Karpas-422 (cell line): Measurements from ENCODE around the gene CBR3. TPM values are rescaled to one million over a fixed set of nuclear protein-coding genes. Genes with fewer than 3 reads are reported as not detected.
"Not testable (repeated sequence)": the region's sequence is repeated elsewhere in the genome, so short reads cannot be mapped to it uniquely, and the experiment has no call there.

Source experiments
- DNase-seq: peaks from one replicate; pipeline ENCODE4 v3.0.0-alpha.2; 2015
- H2AFZ ChIP-seq: fragments of 200-600 bp; sonication (generic); 2 replicates; pipeline ENCODE4 v1.6.1; 2014; ENCODE audit warnings: antibody characterized with exemption, low read length, mixed read lengths
- H3K27ac ChIP-seq: fragments of 200-600 bp; sonication (generic); 2 replicates; pipeline ENCODE4 v1.5.1; 2014; ENCODE audit warnings: mild to moderate bottlenecking, low read length, moderate library complexity
- H3K27me3 ChIP-seq: fragments of 200-600 bp; sonication (generic); 2 replicates; pipeline ENCODE4 v1.6.1; 2014; ENCODE audit warnings: low read length, mixed read lengths
- H3K36me3 ChIP-seq: fragments of 200-600 bp; sonication (generic); 2 replicates; pipeline ENCODE4 v1.6.1; 2014; ENCODE audit warnings: low read length, mixed read lengths; ENCODE audit not compliant: insufficient read depth
- H3K4me1 ChIP-seq: fragments of 200-600 bp; sonication (generic); 2 replicates; pipeline ENCODE4 v1.6.1; 2014; ENCODE audit warnings: mild to moderate bottlenecking, low read length, mixed read lengths
- H3K4me2 ChIP-seq: fragments of 200-600 bp; sonication (generic); 2 replicates; pipeline ENCODE4 v1.6.1; 2014; ENCODE audit warnings: low read length, low read depth, mild to moderate bottlenecking; ENCODE audit not compliant: poor library complexity, severe bottlenecking
- H3K4me3 ChIP-seq: fragments of 200-600 bp; sonication (generic); 2 replicates; pipeline ENCODE4 v1.5.1; 2014; ENCODE audit warnings: mild to moderate bottlenecking, antibody characterized with exemption, low read length, mixed read lengths
- H3K79me2 ChIP-seq: fragments of 200-600 bp; sonication (generic); 2 replicates; pipeline ENCODE4 v1.6.1; 2014; ENCODE audit warnings: mild to moderate bottlenecking, low read length, mixed read lengths
- H3K9ac ChIP-seq: fragments of 200-600 bp; sonication (generic); 2 replicates; pipeline ENCODE4 v1.6.0; 2014; ENCODE audit warnings: low read length
- H3K9me2 ChIP-seq: fragments of 200-600 bp; sonication (generic), shearing (Covaris generic); replicated peaks from 2 replicates; pipeline ENCODE4 v1.6.0; 2014; ENCODE audit warnings: mild to moderate bottlenecking, low read length, moderate library complexity; ENCODE audit not compliant: insufficient read depth
- H3K9me3 ChIP-seq: fragments of 300-700, 200-600 bp; sonication (generic); 2 replicates; pipeline ENCODE4 v1.6.1; 2014; ENCODE audit warnings: low read length, mixed read lengths
- H4K20me1 ChIP-seq: fragments of 200-600 bp; sonication (generic); 2 replicates; pipeline ENCODE4 v1.6.1; 2014; ENCODE audit warnings: mild to moderate bottlenecking, antibody characterized with exemption, low read length, low read depth; ENCODE audit not compliant: insufficient read depth
- total RNA-seq: library from RNA; depleted of rRNA; stranded (reverse); fragments of >200 nt; shearing (Covaris generic); gene quantifications from 2 replicates; pipeline ENCODE4 v1.2.3, GENCODE V29; 2014; ENCODE audit warnings: low replicate concordance

CBR3 gene
- total RNA-seq, 1 experiment from 2014 or later = not detected

DNA sequence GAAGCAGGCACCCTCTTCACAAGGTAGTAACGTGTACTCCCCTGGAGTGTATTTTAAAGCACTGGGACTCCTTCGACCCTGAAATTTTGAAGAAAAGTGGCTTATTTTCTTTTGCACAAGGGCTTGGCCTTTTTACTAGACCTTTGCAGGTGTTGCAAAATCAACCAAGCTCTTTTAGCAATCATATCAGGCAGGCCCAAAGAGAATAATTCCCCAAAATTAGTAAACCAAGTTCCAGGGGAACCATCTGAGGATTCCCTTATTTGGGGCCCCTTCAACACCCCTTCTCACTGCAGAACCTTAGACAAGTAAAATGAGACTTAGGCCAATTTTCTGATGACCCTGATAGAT, 36.7 kb upstream of the CBR3 start:
- peaks cover 6% of the 10 kb centered on the region; the same call in 1 of the 2 replicates for H3K27me3 ChIP-seq
- H3K9me2 ChIP-seq = no peaks in the 10 kb centered on the region
- DNase-seq = no peak
- H3K36me3 ChIP-seq = no peaks in the 10 kb centered on the region
- H3K27ac ChIP-seq = no peak overlapping the region
- peaks cover 9% of the 10 kb centered on the region; the same call in 1 of the 2 replicates for H3K9me3 ChIP-seq
- H3K4me1 ChIP-seq = peaks cover 4% of the 10 kb centered on the region
- no peak overlapping the region for H3K9ac ChIP-seq
- H3K4me3 ChIP-seq = no peak overlapping the region
- H3K79me2 ChIP-seq = no peaks in the 10 kb centered on the region
- no peak overlapping the region for H2AFZ ChIP-seq
- no peak overlapping the region for H3K4me2 ChIP-seq
- no peaks in the 10 kb centered on the region for H4K20me1 ChIP-seq

GRCh38 chr21:36099000-36099399, 35.9 kb upstream of the CBR3 start:
- Histone ChIP-seq H2AFZ (no peak overlapping the region), H4K20me1 (no peaks in the 10 kb centered on the region), H3K4me1 (peaks cover 4% of the 10 kb centered on the region), H3K9me2 (no peaks in the 10 kb centered on the region), H3K4me3 (no peak overlapping the region), H3K27me3 (no peaks in the 10 kb centered on the region), H3K9ac (no peak overlapping the region), H3K9me3 (peaks cover under 1% of the 10 kb centered on the region; the same call in 1 of the 2 replicates), H3K27ac (no peak overlapping the region), H3K36me3 (no peaks in the 10 kb centered on the region), H3K4me2 (no peak overlapping the region), H3K79me2 (no peaks in the 10 kb centered on the region)
- DNase-seq = no peak

- not testable (repeated sequence) for H3K9me3 ChIP-seq, H3K79me2 ChIP-seq, H3K4me1 ChIP-seq, DNase-seq, H3K4me2 ChIP-seq, H3K27me3 ChIP-seq, H3K36me3 ChIP-seq, H4K20me1 ChIP-seq, H3K27ac ChIP-seq, H2AFZ ChIP-seq, H3K9me2 ChIP-seq, H3K4me3 ChIP-seq, H3K9ac ChIP-seq
Observed at GRCh38 chr21:36099695-36100211, 35.1 kb upstream of the CBR3 start.

DNA sequence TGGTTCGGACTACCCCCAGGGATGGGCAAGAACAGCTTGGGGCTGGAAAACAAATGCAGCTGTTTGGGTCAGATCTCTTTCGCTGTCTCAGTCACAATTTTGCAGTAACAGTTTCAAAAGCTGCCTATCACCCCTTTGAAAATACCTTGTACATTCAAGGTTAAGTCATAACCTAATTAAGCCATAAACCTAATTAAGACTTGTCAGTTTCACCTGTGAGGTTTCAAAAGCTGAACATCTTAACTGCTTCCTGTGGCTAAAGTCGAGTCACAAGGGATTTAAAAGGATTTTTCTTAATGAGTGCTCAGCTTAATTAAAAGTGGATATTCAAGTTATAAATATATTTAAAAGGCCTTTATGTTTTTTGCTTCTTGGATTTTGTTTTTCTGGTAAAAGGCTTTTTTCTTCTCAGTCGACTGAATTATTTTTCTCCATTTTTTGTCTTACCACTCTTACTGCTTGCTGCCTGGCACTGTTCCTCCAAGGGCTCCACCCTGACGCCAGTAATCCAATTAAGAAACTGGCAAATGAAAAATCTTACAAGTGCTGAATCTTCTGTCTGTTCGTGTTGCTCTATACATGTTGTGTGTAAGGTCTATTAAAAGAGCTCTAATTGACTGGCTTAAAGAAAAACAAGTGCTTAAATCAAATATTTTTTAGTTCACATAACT, 33.8 kb upstream of the CBR3 start:
- Histone ChIP-seq H3K4me3 (no peak overlapping the region), H3K9me2 (no peaks in the 10 kb centered on the region), H3K4me2 (no peak overlapping the region), H3K27me3 (no peaks in the 10 kb centered on the region), H3K79me2 (no peaks in the 10 kb centered on the region), H3K36me3 (no peaks in the 10 kb centered on the region), H4K20me1 (no peaks in the 10 kb centered on the region), H2AFZ (no peak overlapping the region), H3K4me1 (peaks cover 4% of the 10 kb centered on the region), H3K27ac (no peak overlapping the region), H3K9ac (no peak overlapping the region), H3K9me3 (no peaks in the 10 kb centered on the region)
- peak; percentile 16 for DNase-seq

DNA sequence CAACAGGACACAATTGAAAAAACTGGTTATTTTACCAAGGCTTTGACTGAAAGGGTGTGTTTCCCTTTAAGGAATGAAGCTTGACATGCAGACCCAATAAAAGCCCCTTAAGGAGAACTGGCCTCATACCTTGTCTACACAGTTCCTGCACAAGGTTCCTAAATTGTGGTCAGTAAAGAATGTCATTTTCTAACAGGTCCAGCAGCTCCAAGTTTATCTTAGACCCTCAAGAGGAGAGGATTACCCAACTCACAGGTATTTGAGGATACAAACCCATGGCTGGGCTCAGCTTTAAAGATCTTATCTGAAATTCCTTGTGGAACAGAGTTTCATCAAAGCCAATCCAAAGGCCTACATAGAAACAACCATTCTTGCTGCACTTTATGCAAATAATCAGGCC, 31.4 kb upstream of the CBR3 start:
- H3K4me3 ChIP-seq = no peak overlapping the region
- H3K27ac ChIP-seq = no peak overlapping the region
- peak; percentile 21 for DNase-seq
- H3K27me3 ChIP-seq = no peaks in the 10 kb centered on the region
- no peaks in the 10 kb centered on the region; the same call in 1 of the 2 replicates for H3K4me1 ChIP-seq
- H3K9me2 ChIP-seq = no peaks in the 10 kb centered on the region
- no peak overlapping the region for H3K9ac ChIP-seq
- no peaks in the 10 kb centered on the region for H3K36me3 ChIP-seq
- H2AFZ ChIP-seq = no peak overlapping the region
- no peaks in the 10 kb centered on the region for H3K9me3 ChIP-seq
- H3K79me2 ChIP-seq = no peaks in the 10 kb centered on the region
- no peak overlapping the region for H3K4me2 ChIP-seq
- H4K20me1 ChIP-seq = no peaks in the 10 kb centered on the region

- Histone ChIP-seq H3K9me2 (no peaks in the 10 kb centered on the region), H3K27ac (no peak overlapping the region), H3K9me3 (no peaks in the 10 kb centered on the region), H4K20me1 (no peaks in the 10 kb centered on the region), H3K4me3 (no peak overlapping the region), H3K4me2 (no peak overlapping the region), H3K27me3 (no peaks in the 10 kb centered on the region), H3K9ac (no peak overlapping the region), H3K79me2 (no peaks in the 10 kb centered on the region), H3K4me1 (no peaks in the 10 kb centered on the region; the same call in 1 of the 2 replicates), H3K36me3 (no peaks in the 10 kb centered on the region), H2AFZ (no peak overlapping the region)
- peak; percentile 40 for DNase-seq
Observed at GRCh38 chr21:36104317-36105300, 30.3 kb upstream of the CBR3 start.

GRCh38 chr21:36105327-36105842, 29.5 kb upstream of the CBR3 start:
- DNase-seq = no peak
- H3K9me2 ChIP-seq = no peaks in the 10 kb centered on the region
- H3K4me1 ChIP-seq = no peaks in the 10 kb centered on the region; the same call in 1 of the 2 replicates
- no peak overlapping the region for H3K9ac ChIP-seq
- no peak overlapping the region for H2AFZ ChIP-seq
- H3K36me3 ChIP-seq = no peaks in the 10 kb centered on the region
- no peak overlapping the region for H3K4me3 ChIP-seq
- no peak overlapping the region for H3K4me2 ChIP-seq
- H3K79me2 ChIP-seq = no peaks in the 10 kb centered on the region
- no peak overlapping the region for H3K27ac ChIP-seq
- H3K9me3 ChIP-seq = no peaks in the 10 kb centered on the region
- H4K20me1 ChIP-seq = no peaks in the 10 kb centered on the region
- no peaks in the 10 kb centered on the region for H3K27me3 ChIP-seq

DNA sequence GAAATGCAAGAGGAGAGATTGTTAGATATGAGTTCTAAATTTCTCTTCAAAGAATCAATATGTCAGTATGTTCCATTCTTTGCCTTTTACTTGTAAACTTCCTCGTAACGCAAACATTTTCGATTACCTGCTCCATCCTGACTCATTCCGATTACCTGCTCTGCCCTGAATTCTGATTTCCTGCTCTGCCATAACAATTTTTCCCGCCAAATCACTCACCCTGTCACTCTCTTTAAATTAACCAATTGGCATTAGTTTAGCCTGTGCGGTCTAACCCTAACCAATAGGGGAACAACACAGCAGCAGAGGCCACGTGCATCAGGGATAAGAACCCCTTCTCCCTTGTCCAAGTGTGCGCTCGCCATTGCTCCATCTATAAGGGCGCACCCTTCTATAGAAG, 25.0 kb upstream of the CBR3 start:
- Histone ChIP-seq H3K9me3 (no peaks in the 10 kb centered on the region), H3K79me2 (no peaks in the 10 kb centered on the region)

More for the DNA sequence above, 25.0 kb upstream of the CBR3 start:
- Histone ChIP-seq H3K9ac (no peak overlapping the region), H3K4me2 (no peak overlapping the region), H2AFZ (no peak overlapping the region), H3K27me3 (no peaks in the 10 kb centered on the region), H3K9me2 (no peaks in the 10 kb centered on the region), H4K20me1 (no peaks in the 10 kb centered on the region), H3K27ac (no peak overlapping the region), H3K4me1 (no peaks in the 10 kb centered on the region), H3K4me3 (no peak overlapping the region), H3K36me3 (no peaks in the 10 kb centered on the region)
- DNase-seq = peak; percentile 26
